Activated B cell treated with CpG ODN at 0.5 μM for 24 hours (primary cell): ENCODE data around the gene TLR2. TPM values are rescaled to one million over a fixed set of nuclear protein-coding genes. Genes with fewer than 3 reads are reported as not detected.

Experiments
- ATAC-seq: fragments of 200-7000 bp; cut with Tn5 transposase; one replicate; pipeline ENCODE4 v1.10.0; 2021; ENCODE audit warnings: low read depth, mild to moderate bottlenecking, moderate library complexity
- CTCF ChIA-PET: fragments of 350-600 bp; sonication (Branson Sonifier 250); formaldehyde crosslinking; loops from one replicate; lab custom pipeline; 2021; ENCODE audit warnings: antibody characterized with exemption; lab: Charles Lee
- POLR2A ChIA-PET: fragments of 350-600 bp; sonication (Branson Sonifier 250); formaldehyde crosslinking; loops from one replicate; lab custom pipeline; 2021; ENCODE audit warnings: antibody characterized with exemption; lab: Charles Lee
- DNase-seq: peaks from one replicate; pipeline ENCODE4 v3.0.0; 2022
- H3K27ac Mint-ChIP-seq: one replicate; pipeline ENCODE4 v1.8.0; 2020; ENCODE audit warnings: mixed read lengths
- H3K27me3 Mint-ChIP-seq: one replicate; pipeline ENCODE4 v1.8.0; 2021; ENCODE audit warnings: mixed read lengths
- H3K36me3 Mint-ChIP-seq: one replicate; pipeline ENCODE4 v1.8.0; 2021; ENCODE audit warnings: low read depth, mixed read lengths
- H3K4me1 Mint-ChIP-seq: one replicate; pipeline ENCODE4 v1.8.0; 2021; ENCODE audit warnings: mixed read lengths
- H3K4me3 Mint-ChIP-seq: one replicate; pipeline ENCODE4 v1.8.0; 2020; ENCODE audit warnings: mild to moderate bottlenecking, mixed read lengths
- H3K9me3 Mint-ChIP-seq: one replicate; pipeline ENCODE4 v1.8.0; 2020; ENCODE audit warnings: mixed read lengths
- intact Hi-C: fragments of 100-400 bp; cut with micrococcal nuclease; formaldehyde crosslinking; loops from one replicate; pipeline ENCODE4 v1.15.1; 2024
- total RNA-seq: library from RNA; stranded (reverse); gene quantifications from 2 replicates; pipeline ENCODE4 v1.2.3, GENCODE V29; 2022
- TF ChIP-seq, protein P1 (sequence below): fragments of 200-600 bp; IDR thresholded peaks from one replicate; pipeline ENCODE4 v1.8.0; 2022; ENCODE audit warnings: antibody characterized with exemption, mild to moderate bottlenecking

Gene TLR2
- total RNA-seq, 1 donor from 2014 or later: 4.3 TPM

DNA sequence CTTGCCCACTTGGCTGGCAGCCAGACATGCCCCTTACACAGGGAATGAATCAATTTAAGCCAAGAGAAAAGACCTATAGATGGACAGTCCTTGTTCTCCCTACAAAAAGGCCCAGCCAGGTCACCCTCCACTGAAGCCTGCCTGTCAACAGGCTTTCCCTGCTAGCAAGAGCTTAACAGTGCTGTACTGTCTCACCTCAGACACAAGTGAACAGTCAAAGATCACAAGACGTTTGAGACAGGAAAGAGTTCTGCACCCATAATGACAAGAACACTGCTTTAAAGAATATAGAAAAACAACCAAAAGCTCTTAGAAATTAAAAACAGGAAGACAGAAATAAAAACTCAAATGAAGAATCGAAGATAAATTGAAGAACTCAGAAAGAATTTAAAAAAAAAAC is 71.1 kb downstream of the TLR2 start:
- ChIA-PET POLR2A (no interaction called here), CTCF (no interaction called here)
- Mint-ChIP-seq H3K36me3 (no peaks in the 10 kb centered on the region), H3K27ac (no peak overlapping the region), H3K9me3 (peaks cover 3% of the 10 kb centered on the region), H3K27me3 (peaks cover 40% of the 10 kb centered on the region), H3K4me1 (peaks cover 3% of the 10 kb centered on the region), H3K4me3 (no peak overlapping the region)
- ATAC-seq (no peak), DNase-seq (no peak)
- intact Hi-C loops: no loop called here
- TF ChIP-seq, protein P1, sequence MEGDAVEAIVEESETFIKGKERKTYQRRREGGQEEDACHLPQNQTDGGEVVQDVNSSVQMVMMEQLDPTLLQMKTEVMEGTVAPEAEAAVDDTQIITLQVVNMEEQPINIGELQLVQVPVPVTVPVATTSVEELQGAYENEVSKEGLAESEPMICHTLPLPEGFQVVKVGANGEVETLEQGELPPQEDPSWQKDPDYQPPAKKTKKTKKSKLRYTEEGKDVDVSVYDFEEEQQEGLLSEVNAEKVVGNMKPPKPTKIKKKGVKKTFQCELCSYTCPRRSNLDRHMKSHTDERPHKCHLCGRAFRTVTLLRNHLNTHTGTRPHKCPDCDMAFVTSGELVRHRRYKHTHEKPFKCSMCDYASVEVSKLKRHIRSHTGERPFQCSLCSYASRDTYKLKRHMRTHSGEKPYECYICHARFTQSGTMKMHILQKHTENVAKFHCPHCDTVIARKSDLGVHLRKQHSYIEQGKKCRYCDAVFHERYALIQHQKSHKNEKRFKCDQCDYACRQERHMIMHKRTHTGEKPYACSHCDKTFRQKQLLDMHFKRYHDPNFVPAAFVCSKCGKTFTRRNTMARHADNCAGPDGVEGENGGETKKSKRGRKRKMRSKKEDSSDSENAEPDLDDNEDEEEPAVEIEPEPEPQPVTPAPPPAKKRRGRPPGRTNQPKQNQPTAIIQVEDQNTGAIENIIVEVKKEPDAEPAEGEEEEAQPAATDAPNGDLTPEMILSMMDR: no peak

Other genes starting within 250 kb of the TLR2 start
- 170 and 193 TPM in 2 replicates for gene TMEM131L, start 217.9 kb upstream of the TLR2 start, total RNA-seq
- not detected in 2 replicates for gene RNF175, start 75.7 kb downstream of the TLR2 start, total RNA-seq
- gene SFRP2, start 104.8 kb downstream of the TLR2 start, total RNA-seq: not detected in 2 replicates